GM18868 (cell line): ENCODE measurements around the gene COX6A1.

Source experiments
- ATAC-seq: cut with Tn5 transposase; IDR thresholded peaks from one replicate; pipeline ENCODE4 v1.9.1; 2021; ENCODE audit warnings: mild to moderate bottlenecking, moderate library complexity; ENCODE audit not compliant: unreplicated experiment

The COX6A1 gene

DNA sequence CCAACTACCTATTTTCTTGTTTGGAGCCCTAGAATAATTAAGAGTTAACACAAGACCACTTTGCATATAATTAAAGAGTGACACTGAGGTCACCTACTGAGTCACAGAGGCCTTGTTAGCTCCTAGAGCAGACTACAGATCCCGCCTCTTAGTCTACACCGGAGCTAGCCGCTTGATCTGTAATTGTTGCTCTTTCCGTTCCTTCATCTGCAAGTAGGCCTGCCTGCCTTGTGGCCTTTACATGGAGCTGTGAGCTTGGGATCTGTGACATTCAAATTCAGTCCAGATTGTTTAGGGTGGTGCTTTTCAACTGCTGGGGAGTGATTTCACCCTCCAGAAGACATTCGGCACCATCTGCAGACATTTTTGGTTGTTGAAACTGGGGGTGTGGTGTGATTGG lies 52.4 kb downstream of the COX6A1 start:
- no peak for ATAC-seq
